NK-92 (cell line): ENCODE results near the gene CTNNA2.
"Not testable (repeated sequence)": the region's sequence is repeated elsewhere in the genome, so short reads cannot be mapped to it uniquely, and the experiment has no call there.

Source experiments
- DNase-seq: peaks from one replicate; lab custom pipeline; 2025; ENCODE audit not compliant: unreplicated experiment; lab: John Stamatoyannopoulos, UW

CTNNA2 gene

GRCh38 chr2:80019571-80020460, 507.0 kb downstream of the CTNNA2 start:
- no peak for DNase-seq

GRCh38 chr2:80022018-80022417, 509.2 kb downstream of the CTNNA2 start:
- no peak for DNase-seq

GRCh38 chr2:80026040-80026729, 513.3 kb downstream of the CTNNA2 start:
- no peak for DNase-seq

GRCh38 chr2:80028051-80028450, 515.2 kb downstream of the CTNNA2 start:
- no peak for DNase-seq

GRCh38 chr2:80028584-80028983, 515.7 kb downstream of the CTNNA2 start:
- no peak for DNase-seq

DNA sequence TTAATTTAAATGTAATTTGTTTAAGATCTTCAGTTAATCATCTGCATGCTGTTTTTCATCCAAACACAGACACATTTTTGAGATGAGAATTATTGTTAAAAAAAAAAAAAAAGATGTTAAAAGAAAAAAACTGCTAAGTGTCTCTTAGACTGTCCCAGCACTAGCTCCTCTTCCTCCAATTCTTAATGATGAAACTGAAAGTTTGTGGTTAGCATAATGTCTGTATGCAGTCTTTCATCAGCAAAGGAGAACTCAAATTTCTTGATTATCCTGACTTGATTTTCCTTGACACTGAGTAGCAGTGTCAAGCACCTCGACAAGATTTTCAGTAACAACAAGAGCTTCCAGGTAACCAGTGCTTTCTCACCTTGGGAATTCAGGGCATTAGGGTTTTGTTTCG, 517.3 kb downstream of the CTNNA2 start:
- no peak for DNase-seq

GRCh38 chr2:80032684-80033083, 519.8 kb downstream of the CTNNA2 start:
- DNase-seq: not testable (repeated sequence)

- DNase-seq: no peak
These were observed 523.0 kb downstream of the CTNNA2 start for GRCh38 chr2:80035749-80036285.

DNA sequence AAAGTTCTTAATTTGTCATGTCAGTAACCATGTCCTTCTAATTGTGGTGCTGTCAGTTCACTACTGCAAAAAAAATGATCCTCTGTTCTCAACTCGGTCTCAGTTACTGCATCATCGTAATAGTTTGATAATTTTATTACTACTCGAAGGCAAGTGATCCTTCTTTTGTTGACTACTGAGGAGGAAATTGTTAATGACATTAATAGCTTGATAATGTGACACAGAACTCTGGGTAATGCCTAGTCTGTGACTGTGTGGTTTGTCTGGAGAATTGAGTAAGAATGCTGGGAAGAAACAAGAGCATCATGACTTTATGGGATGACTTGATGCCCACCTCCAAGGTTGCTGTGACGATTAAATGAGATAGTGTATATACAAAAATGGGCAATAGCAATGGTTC, 524.5 kb downstream of the CTNNA2 start:
- DNase-seq: no peak

DNA sequence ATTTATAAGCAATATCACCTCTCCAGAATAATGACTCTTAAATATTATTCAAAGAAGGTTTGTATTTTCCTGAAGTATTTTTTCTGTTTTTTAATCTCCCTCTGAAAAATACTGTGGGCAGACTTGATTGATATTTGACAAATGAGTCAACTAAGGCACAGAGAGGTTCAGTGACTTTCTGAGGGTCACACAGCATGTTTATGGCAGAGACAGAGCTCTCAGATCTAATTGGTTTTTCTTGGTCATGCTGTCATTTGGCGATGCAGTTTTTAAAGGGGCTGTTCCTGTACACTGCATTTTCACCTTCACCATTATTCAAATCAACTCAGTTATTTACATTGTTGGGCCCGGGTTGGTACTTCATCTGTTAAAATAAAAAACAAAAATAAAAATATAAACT, 527.4 kb downstream of the CTNNA2 start:
- DNase-seq: no peak

- no peak for DNase-seq
These were observed 529.8 kb downstream of the CTNNA2 start for GRCh38 chr2:80042635-80043034.

DNA sequence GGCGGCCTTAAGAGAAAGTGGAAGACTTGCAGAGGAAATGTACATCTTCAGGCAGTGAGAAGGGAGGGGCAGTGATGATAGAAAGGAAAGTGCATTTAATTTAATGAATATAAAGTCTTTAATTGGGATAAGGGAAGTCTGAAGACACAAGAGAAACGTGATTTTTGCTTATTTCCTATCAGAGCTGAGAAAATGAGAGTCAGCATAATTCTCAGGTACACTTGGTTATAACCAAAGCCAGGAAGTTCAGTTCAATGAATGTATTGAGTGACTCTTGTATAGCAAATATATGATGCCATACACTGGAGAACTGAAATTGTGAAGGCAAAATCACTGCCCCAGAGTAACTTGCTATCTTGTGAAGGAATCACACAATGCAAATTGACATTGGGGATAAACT, 535.4 kb downstream of the CTNNA2 start:
- DNase-seq: no peak

GRCh38 chr2:80050246-80050645, 537.4 kb downstream of the CTNNA2 start:
- no peak for DNase-seq

DNA sequence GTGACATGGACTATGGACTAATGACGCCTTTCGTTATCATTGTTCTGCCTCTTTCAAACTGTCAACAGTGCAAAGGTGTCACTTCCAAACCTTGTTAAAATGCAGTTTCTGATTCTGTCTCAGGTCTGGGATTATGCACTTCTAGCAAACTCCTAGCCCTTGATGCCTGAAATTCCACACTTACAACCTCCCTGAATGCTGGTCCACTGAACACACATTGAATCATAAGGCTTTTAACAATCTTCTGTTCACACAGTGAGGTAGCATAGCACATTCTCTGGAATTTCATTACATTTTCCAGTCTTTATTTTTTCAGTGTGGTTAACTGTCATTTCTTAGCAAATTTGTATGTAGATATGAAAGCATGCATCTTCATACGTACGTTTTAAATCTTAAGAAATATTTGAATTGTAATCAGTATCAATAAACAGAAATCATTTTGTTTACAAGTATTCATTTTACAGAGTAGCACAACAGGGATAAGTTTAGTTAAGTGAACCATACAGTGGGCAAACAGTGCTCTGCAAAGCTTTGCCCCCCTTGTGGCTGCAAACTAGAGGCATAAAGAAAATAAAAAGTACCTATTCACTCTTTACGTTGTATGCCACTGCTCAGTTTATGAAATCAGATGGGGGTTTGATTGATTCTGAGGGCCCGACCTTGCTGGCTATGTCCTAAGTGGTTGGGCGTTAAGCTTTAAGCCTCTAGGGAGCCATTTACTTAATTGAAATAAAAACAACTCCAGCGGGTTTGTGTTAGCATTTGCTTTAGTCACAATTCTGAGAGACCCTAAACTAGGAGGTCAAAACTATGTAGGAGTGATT, 540.9 kb downstream of the CTNNA2 start:
- DNase-seq: no peak

DNA sequence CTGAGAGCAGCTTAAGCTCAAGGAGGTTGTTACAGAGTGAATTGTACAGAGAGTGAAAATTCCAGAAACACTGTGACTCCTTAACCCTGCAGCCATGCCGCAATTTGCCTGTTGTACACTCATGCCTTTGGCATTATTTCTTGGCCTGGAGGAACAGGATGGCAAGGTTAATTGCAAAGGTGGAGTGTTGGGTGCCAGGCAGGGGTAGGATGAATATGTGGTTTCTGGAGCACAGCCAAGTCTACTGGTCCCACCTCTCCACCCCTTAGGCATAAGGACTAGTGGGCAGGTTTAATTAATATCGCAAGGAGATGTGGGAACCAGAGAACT, 541.5 kb downstream of the CTNNA2 start:
- DNase-seq: no peak

DNA sequence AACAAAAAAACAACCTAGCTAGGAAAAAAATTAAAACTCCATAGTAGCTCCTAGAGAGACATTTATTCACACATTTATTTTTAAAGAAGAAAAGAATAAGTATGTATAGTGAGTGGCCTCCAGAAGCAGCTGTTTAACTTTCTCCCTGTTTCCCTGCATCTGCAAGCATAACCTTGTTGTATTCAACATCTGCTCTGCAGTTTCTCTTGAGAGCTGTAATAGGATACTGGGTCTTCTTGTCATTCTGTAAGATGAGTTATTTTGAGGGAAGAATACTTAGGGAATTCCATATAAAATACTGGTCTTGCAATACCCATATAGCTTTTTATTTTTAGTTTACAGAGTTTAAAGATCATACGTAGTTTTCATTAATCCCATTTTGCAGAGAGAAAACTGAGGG, 545.1 kb downstream of the CTNNA2 start:
- no peak for DNase-seq

DNA sequence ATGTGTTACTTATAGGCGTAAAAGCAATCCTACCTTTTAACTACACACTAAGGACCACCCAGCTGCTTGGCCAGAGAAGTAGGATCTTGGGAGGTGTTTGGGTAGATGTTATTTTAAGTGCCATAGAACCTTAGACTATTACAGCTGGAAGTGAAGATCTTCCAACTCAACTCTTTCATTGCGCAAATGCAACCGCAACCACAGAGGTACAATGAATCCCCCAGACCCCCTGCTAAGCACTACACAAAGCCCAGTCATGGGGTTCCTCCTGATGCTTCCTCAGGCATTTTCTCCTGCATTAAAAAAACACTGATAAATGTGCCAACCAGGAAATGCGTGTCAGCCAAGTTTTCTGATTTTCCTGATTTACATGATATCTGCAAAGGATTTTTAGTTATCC, 545.7 kb downstream of the CTNNA2 start:
- no peak for DNase-seq

DNA sequence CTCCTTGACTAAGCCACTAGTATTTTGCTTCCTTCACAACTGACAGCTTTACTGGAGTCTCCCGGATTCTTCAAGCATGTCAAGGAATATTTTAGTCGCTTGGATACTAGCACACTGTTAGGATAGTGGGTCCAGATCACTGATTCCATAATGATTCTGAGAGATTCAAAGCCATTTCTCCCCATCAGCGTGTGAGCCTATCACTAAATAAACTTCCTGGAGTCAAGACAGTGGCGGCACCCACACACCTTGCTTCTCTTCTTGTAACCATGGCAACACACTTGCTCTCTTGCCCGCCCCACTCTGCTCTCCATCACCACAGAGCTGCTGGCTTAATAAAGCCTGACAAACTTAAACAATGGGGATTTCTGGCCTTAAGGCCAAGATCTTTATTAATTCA, 546.6 kb downstream of the CTNNA2 start:
- no peak for DNase-seq

DNA sequence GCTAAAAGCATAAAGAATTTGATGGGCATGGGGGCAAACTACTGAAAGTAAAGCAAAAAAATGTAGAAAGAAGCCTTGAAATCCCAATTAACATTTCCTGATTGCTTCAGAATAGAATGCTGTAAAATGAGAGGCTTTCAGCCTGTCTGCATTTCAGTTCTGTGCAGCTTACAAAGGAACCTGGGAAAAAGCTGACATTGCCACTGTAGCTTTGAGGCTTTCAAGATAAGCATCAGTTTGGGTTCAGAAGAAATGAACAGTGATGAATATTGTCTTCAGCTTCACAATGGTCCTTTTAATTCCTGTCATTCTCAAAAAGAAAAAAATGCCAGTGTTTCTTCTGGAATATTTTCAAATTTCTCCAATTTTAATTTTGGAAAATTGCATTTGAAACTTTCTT, 549.0 kb downstream of the CTNNA2 start:
- DNase-seq: no peak

GRCh38 chr2:80062298-80062697, 549.4 kb downstream of the CTNNA2 start:
- DNase-seq: no peak

DNA sequence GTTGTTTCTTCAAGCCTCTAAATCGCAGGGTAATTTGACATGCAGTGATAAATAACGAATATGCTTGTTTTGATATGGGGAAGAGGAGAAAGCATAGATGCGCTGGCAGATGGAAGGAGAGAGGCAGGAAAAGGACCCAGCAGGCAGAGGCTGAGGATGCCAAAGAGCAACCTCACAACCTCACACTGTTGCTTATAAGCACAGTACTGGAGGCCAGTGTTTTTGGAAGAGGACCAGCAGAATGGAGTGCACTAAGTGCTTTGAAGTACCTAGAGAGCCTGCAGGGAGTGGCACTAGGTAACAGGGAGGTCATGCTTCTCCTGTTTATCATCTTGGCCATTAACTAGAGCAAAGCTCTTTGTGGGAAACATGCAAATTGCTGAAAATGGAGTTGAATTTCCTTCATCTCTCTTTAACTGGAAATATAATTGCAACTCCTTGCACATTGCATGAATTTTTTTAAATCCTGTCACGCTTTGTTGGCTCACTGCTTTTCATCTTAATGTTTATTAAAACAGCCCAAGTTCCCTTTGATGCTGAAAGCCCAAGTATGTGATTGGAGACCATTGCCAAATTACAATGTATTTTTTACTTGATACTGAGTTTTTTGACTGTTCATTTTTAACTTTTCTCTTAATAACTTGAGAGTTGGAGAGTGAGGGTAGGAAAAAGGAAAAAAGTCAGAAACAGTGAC, 555.3 kb downstream of the CTNNA2 start:
- DNase-seq: no peak
